ENCODE data around the gene TENM3.

DNA sequence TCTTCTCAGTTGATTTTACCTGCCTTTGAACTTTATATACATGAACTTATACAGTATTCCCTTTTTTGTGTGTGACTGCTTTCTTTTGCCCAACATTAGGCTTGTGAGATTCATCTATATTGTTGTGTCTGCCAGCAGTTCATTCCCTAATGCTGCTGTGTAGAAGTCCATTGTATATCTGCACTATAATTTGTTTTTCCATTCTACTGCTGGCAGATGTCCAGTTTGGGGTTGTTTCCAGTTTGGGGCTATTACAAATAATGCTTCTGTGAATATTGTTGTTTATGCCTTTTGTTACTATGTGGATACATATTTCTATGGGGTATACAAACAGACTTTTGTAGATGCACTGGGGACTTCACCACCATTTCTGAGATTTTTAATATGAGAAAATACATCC, 405.6 kb downstream of the TENM3 start:
- TF ChIP-seq, protein P1, sequence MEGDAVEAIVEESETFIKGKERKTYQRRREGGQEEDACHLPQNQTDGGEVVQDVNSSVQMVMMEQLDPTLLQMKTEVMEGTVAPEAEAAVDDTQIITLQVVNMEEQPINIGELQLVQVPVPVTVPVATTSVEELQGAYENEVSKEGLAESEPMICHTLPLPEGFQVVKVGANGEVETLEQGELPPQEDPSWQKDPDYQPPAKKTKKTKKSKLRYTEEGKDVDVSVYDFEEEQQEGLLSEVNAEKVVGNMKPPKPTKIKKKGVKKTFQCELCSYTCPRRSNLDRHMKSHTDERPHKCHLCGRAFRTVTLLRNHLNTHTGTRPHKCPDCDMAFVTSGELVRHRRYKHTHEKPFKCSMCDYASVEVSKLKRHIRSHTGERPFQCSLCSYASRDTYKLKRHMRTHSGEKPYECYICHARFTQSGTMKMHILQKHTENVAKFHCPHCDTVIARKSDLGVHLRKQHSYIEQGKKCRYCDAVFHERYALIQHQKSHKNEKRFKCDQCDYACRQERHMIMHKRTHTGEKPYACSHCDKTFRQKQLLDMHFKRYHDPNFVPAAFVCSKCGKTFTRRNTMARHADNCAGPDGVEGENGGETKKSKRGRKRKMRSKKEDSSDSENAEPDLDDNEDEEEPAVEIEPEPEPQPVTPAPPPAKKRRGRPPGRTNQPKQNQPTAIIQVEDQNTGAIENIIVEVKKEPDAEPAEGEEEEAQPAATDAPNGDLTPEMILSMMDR (IDR thresholded peaks at IDR 0.05; ENCODE audit: low read depth, low read length, poor library complexity, severe bottlenecking): no peak
- TF ChIP-seq EZH2phosphoT487 (IDR thresholded peaks at IDR 0.05; ENCODE audit: borderline replicate concordance, low read length): no peak
